Measurements from ENCODE around the gene IL21R.

DNA sequence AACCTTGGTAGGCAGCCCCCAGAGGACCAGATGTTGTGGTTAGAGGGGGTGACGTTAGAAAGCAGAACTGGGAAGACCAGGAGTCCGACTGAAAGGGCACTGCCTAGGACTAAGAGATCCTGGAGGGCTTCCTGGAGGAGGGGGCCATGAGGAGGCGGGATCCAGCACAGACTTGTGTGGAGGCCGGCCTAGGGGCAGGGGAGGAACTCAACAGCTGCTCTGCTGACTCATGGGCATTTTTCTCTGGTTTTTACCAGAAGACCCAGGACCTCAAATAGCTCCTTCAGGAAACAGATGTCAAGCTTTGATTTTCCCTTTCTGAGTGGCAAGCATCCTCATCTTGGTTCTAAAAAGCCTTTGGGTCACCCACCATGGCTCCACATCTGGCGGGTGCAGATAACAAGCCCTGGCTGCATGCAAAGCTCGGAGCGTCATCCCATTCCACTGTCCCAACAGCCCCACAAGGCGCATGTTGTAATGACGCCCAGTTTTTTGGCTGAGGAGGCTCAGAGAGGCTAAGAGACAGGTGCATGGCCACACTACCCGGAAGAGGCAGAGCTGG lies 29.0 kb downstream of the IL21R start:
- no peak for TF ChIP-seq POLR2A (IDR thresholded peaks at IDR 0.05)
- TF ChIP-seq, protein P1, sequence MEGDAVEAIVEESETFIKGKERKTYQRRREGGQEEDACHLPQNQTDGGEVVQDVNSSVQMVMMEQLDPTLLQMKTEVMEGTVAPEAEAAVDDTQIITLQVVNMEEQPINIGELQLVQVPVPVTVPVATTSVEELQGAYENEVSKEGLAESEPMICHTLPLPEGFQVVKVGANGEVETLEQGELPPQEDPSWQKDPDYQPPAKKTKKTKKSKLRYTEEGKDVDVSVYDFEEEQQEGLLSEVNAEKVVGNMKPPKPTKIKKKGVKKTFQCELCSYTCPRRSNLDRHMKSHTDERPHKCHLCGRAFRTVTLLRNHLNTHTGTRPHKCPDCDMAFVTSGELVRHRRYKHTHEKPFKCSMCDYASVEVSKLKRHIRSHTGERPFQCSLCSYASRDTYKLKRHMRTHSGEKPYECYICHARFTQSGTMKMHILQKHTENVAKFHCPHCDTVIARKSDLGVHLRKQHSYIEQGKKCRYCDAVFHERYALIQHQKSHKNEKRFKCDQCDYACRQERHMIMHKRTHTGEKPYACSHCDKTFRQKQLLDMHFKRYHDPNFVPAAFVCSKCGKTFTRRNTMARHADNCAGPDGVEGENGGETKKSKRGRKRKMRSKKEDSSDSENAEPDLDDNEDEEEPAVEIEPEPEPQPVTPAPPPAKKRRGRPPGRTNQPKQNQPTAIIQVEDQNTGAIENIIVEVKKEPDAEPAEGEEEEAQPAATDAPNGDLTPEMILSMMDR (IDR thresholded peaks at IDR 0.05), result no peak
- no peak for TF ChIP-seq POLR2AphosphoS5 (IDR thresholded peaks at IDR 0.05)
